A673 (cell line): ENCODE results near the gene DNHD1. TPM values are rescaled to one million over a fixed set of nuclear protein-coding genes. Genes with fewer than 3 reads are reported as not detected.

Experiments
- BruUV-seq: library from RNA; stranded (reverse); fragments of 400-500 nt; replicated peaks from 2 replicates; lab custom pipeline; 2021; lab: Mats Ljungman, UMichigan
- CTCF ChIA-PET: fragments of 300-600 bp; sonication (Branson Sonifier 250); formaldehyde crosslinking; loops from one replicate; lab custom pipeline; 2022; ENCODE audit warnings: antibody characterized with exemption; lab: Charles Lee
- POLR2A ChIA-PET: fragments of 300-600 bp; sonication (Branson Sonifier 250); formaldehyde crosslinking; loops from one replicate; lab custom pipeline; 2022; ENCODE audit warnings: antibody characterized with exemption; ENCODE audit not compliant: low non-redundant PET; lab: Charles Lee
- DNase-seq: peaks from one replicate; pipeline ENCODE4 v3.0.0-alpha.2; 2015; ENCODE audit warnings: low spot score
- H3K27ac ChIP-seq: fragments of 200-600 bp; sonication (generic); 2 replicates; pipeline ENCODE4 v1.5.1; 2016; ENCODE audit warnings: mixed run types, low read depth, mild to moderate bottlenecking, mixed read lengths, antibody characterized with exemption, low read length; ENCODE audit not compliant: poor library complexity, severe bottlenecking
- H3K27me3 ChIP-seq: fragments of 200-600 bp; sonication (generic); replicated peaks from 2 replicates; pipeline ENCODE4 v1.6.1; 2017; ENCODE audit warnings: mixed run types, low read depth, mild to moderate bottlenecking, mixed read lengths, antibody characterized with exemption, low read length; ENCODE audit not compliant: insufficient read depth, poor library complexity
- H3K36me3 ChIP-seq: fragments of 200-600 bp; sonication (generic); 2 replicates; pipeline ENCODE4 v1.6.1; 2016; ENCODE audit warnings: mixed run types, mild to moderate bottlenecking, mixed read lengths, antibody characterized with exemption, low read length; ENCODE audit not compliant: insufficient read depth, poor library complexity, severe bottlenecking
- H3K4me1 ChIP-seq: fragments of 200-600 bp; sonication (generic); 2 replicates; pipeline ENCODE4 v1.6.1; 2017; ENCODE audit warnings: mixed run types, mild to moderate bottlenecking, mixed read lengths, antibody characterized with exemption, low read length; ENCODE audit not compliant: insufficient read depth, poor library complexity, severe bottlenecking
- H3K4me3 ChIP-seq: fragments of 200-600 bp; sonication (generic); 2 replicates; pipeline ENCODE4 v1.5.1; 2016; ENCODE audit warnings: low read depth, mixed run types, mild to moderate bottlenecking, mixed read lengths, low read length; ENCODE audit not compliant: poor library complexity, severe bottlenecking
- H3K9me3 ChIP-seq: fragments of 200-600 bp; sonication (generic); 2 replicates; pipeline ENCODE4 v1.6.1; 2016; ENCODE audit warnings: mixed run types, low read depth, mild to moderate bottlenecking, mixed read lengths, antibody characterized with exemption, low read length; ENCODE audit not compliant: poor library complexity, severe bottlenecking
- CTCF ChIP-seq: fragments of 300-800, 200-600 bp; sonication (generic); conservative IDR thresholded peaks from 2 replicates; pipeline ENCODE4 v1.5.1; 2017; ENCODE audit warnings: low read depth, mild to moderate bottlenecking, antibody characterized with exemption, low read length, moderate library complexity, mixed read lengths
- EZH2 ChIP-seq: fragments of 200-600 bp; sonication (generic); IDR thresholded peaks from 2 replicates; pipeline ENCODE4 v1.6.1; 2017; ENCODE audit warnings: borderline replicate concordance, low read depth, mild to moderate bottlenecking, mixed read lengths, antibody characterized with exemption, low read length; ENCODE audit not compliant: poor library complexity, severe bottlenecking
- intact Hi-C: fragments of 100-400 bp; cut with micrococcal nuclease; formaldehyde crosslinking; loops from one replicate; pipeline ENCODE4 v1.10.0; 2022; ENCODE audit not compliant: unreplicated experiment
- total RNA-seq: library from RNA; stranded (reverse); gene quantifications from 2 replicates; pipeline ENCODE4 v1.2.3, GENCODE V29; 2021

The DNHD1 gene
- total RNA-seq, 1 experiment from 2014 or later, result 20.1 TPM

- ChIA-PET POLR2A (no interaction called here), CTCF (no interaction called here)
- no peaks in the 10 kb centered on the region for H3K4me1 ChIP-seq
- H3K4me3 ChIP-seq, result no peak overlapping the region
- intact Hi-C loops, result no loop called here
- BruUV-seq, result no TSS peak
- no peak overlapping the region for H3K27ac ChIP-seq
- H3K36me3 ChIP-seq, result no peaks in the 10 kb centered on the region
- DNase-seq, result no peak
- H3K9me3 ChIP-seq, result no peaks in the 10 kb centered on the region
- TF ChIP-seq CTCF, result no peak
- no peak for TF ChIP-seq EZH2
- no peaks in the 10 kb centered on the region for H3K27me3 ChIP-seq
Measured at GRCh38 chr11:6542727-6543126, 45.6 kb downstream of the DNHD1 start.

- Histone ChIP-seq H3K27ac (no peak overlapping the region), H3K9me3 (no peaks in the 10 kb centered on the region), H3K4me1 (no peaks in the 10 kb centered on the region), H3K36me3 (no peaks in the 10 kb centered on the region), H3K27me3 (no peaks in the 10 kb centered on the region), H3K4me3 (no peak overlapping the region)
- CTCF ChIA-PET, result no interaction called here
- BruUV-seq, result no TSS peak
- TF ChIP-seq CTCF (no peak), EZH2 (no peak)
- intact Hi-C loops, result no loop called here
- no peak for DNase-seq
- POLR2A ChIA-PET, result interaction anchor here (0.5 kb wide), 1 partner anchor 1260 kb away, joined by 3 read pairs; no protein-coding TSS in a partner anchor
Measured at GRCh38 chr11:6544921-6545850, 48.1 kb downstream of the DNHD1 start.

GRCh38 chr11:6545917-6546605, 49.0 kb downstream of the DNHD1 start:
- H3K4me3 ChIP-seq, result no peak overlapping the region
- intact Hi-C loops, result no loop called here
- BruUV-seq, result no TSS peak
- no peaks in the 10 kb centered on the region for H3K27me3 ChIP-seq
- TF ChIP-seq EZH2 (no peak), CTCF (no peak)
- H3K9me3 ChIP-seq, result no peaks in the 10 kb centered on the region
- no peak for DNase-seq
- no peaks in the 10 kb centered on the region for H3K4me1 ChIP-seq
- ChIA-PET POLR2A (no interaction called here), CTCF (no interaction called here)
- no peak overlapping the region for H3K27ac ChIP-seq
- no peaks in the 10 kb centered on the region for H3K36me3 ChIP-seq
